HG03097 (cell line): ENCODE measurements around the gene ZBED3.
A peak's percentile ranks its signal among the peaks of the same experiment; 100 is the strongest.

Experiments used
- ATAC-seq: cut with Tn5 transposase; IDR thresholded peaks from one replicate; pipeline ENCODE4 v1.9.1; 2021; ENCODE audit not compliant: unreplicated experiment, low FRiP score

ZBED3 gene

GRCh38 chr5:77077829-77078176, 9.3 kb downstream of the ZBED3 start:
- ATAC-seq: no peak

GRCh38 chr5:77076961-77077828, 9.9 kb downstream of the ZBED3 start:
- ATAC-seq: peak; percentile 75

GRCh38 chr5:77074745-77075144, 12.3 kb downstream of the ZBED3 start:
- ATAC-seq: no peak

- no peak for ATAC-seq
Observed at GRCh38 chr5:77073667-77074066, 13.4 kb downstream of the ZBED3 start.

GRCh38 chr5:77066823-77067442, 20.2 kb downstream of the ZBED3 start:
- ATAC-seq: peak; percentile 78

- ATAC-seq: no peak
Observed at GRCh38 chr5:77066184-77066583, 20.9 kb downstream of the ZBED3 start.

GRCh38 chr5:77065256-77065655, 21.8 kb downstream of the ZBED3 start:
- no peak for ATAC-seq

- no peak for ATAC-seq
Observed at GRCh38 chr5:77064040-77064439, 23.0 kb downstream of the ZBED3 start.

GRCh38 chr5:77046416-77047073, 40.5 kb downstream of the ZBED3 start:
- no peak for ATAC-seq

- ATAC-seq: no peak
Observed at GRCh38 chr5:77035950-77036349, 51.1 kb downstream of the ZBED3 start.

- no peak for ATAC-seq
Observed at GRCh38 chr5:77033338-77033737, 53.7 kb downstream of the ZBED3 start.

GRCh38 chr5:77032635-77033034, 54.5 kb downstream of the ZBED3 start:
- no peak for ATAC-seq

GRCh38 chr5:77031891-77032290, 55.2 kb downstream of the ZBED3 start:
- ATAC-seq: no peak

GRCh38 chr5:77030097-77031071, 56.7 kb downstream of the ZBED3 start, which contains the start of gene AGGF1:
Gene AGGF1, plus strand, starts transcription at chr5:77030404. Its CDS starts 363 bp downstream, at chr5:77030767.
- peak; percentile 94 for ATAC-seq

GRCh38 chr5:77029376-77029885, 57.7 kb downstream of the ZBED3 start:
- ATAC-seq: no peak

- no peak for ATAC-seq
Observed at GRCh38 chr5:77028631-77029375, 58.3 kb downstream of the ZBED3 start.

- no peak for ATAC-seq
Observed at GRCh38 chr5:77024490-77024889, 62.6 kb downstream of the ZBED3 start.

GRCh38 chr5:77022511-77023417, 64.3 kb downstream of the ZBED3 start:
- no peak for ATAC-seq
